ENCODE results near the gene HAPLN2.

HAPLN2 gene

DNA sequence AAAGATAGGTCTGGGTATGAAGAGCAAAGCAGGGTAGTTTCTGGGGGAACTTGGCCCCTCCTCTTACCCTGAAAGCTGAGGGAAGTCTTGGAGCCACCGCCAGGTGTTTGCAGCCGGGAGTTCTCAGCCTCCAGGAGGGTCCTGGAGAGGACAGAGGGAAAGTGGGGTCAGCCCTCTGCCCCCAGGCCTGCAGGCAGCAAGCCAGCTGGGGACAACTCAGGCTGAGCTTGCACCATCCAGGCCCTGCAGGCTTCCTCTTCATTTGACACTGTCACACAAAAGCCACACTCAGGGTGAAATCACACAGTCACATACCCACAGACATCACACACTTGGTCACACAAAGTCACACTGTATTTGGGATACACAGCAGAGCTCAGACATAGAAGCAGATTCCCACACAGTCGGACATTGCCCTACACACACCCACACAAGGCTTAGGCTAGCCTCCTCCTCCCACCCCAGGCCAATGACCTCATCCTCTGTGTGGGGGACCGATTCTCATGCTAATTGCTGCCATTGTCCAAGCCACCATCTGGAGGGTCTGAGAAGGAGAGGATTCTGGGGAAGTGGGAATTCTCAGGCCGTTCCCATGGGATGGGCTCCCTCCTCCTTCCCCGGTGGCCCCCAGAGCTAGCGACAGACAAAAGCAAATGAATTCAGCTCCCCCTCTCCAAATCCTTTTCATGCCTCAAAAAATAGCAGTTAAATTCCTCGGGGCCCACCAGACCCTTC lies 54.3 kb downstream of the HAPLN2 start (continued):
- TF ChIP-seq ZNF433 (tag by site-specific recombination; IDR thresholded peaks at IDR 0.05; ENCODE audit: low read depth) (no peak), ZBTB11 (tag by site-specific recombination; conservative IDR thresholded peaks at IDR 0.05; ENCODE audit: low read depth) (no peak), ZSCAN18 (tag by site-specific recombination; IDR thresholded peaks at IDR 0.05) (no peak), ZBTB17 (tag by site-specific recombination; IDR thresholded peaks at IDR 0.05) (peak; percentile 68), SCRT1 (tag by site-specific recombination; IDR thresholded peaks at IDR 0.05; ENCODE audit: borderline replicate concordance) (no peak), ZNF76 (tag by site-specific recombination; IDR thresholded peaks at IDR 0.05; ENCODE audit: borderline replicate concordance, low read depth) (no peak), ZNF302 (tag by site-specific recombination; IDR thresholded peaks at IDR 0.05; ENCODE audit: low read depth) (no peak), ZNF664 (tag by site-specific recombination; IDR thresholded peaks at IDR 0.05) (no peak), ZNF146 (tag by site-specific recombination; IDR thresholded peaks at IDR 0.05) (no peak), ZNF239 (tag by site-specific recombination; IDR thresholded peaks at IDR 0.05) (no peak), ZNF530 (tag by site-specific recombination; IDR thresholded peaks at IDR 0.05; ENCODE audit: low read depth) (no peak)
- TF ChIP-seq, protein P1, sequence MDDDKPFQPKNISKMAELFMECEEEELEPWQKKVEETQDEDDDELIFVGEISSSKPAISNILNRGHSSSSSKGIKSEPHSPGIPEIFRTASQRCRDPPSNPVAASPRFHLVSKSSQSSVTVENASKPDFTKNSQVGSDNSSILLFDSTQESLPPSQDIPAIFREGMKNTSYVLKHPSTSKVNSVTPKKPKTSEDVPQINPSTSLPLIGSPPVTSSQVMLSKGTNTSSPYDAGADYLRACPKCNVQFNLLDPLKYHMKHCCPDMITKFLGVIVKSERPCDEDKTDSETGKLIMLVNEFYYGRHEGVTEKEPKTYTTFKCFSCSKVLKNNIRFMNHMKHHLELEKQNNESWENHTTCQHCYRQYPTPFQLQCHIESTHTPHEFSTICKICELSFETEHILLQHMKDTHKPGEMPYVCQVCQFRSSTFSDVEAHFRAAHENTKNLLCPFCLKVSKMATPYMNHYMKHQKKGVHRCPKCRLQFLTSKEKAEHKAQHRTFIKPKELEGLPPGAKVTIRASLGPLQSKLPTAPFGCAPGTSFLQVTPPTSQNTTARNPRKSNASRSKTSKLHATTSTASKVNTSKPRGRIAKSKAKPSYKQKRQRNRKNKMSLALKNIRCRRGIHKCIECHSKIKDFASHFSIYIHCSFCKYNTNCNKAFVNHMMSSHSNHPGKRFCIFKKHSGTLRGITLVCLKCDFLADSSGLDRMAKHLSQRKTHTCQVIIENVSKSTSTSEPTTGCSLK (tag by site-specific recombination; IDR thresholded peaks at IDR 0.05) = no peak
- TF ChIP-seq, protein P2, sequence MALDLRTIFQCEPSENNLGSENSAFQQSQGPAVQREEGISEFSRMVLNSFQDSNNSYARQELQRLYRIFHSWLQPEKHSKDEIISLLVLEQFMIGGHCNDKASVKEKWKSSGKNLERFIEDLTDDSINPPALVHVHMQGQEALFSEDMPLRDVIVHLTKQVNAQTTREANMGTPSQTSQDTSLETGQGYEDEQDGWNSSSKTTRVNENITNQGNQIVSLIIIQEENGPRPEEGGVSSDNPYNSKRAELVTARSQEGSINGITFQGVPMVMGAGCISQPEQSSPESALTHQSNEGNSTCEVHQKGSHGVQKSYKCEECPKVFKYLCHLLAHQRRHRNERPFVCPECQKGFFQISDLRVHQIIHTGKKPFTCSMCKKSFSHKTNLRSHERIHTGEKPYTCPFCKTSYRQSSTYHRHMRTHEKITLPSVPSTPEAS (tag by site-specific recombination; IDR thresholded peaks at IDR 0.05) = no peak
